SH-SY5Y (cell line): ENCODE results near the gene CLOCK.

ENCODE experiments used
- GATA2 ChIP-seq: IDR thresholded peaks from 2 replicates; pipeline ENCODE4 v1.6.1; 2011; ENCODE audit warnings: mild to moderate bottlenecking, low read depth, low read length
- GATA3 ChIP-seq: IDR thresholded peaks from 2 replicates; pipeline ENCODE4 v1.6.1; 2011; ENCODE audit warnings: low read depth, mild to moderate bottlenecking, low read length, moderate library complexity

CLOCK gene

DNA sequence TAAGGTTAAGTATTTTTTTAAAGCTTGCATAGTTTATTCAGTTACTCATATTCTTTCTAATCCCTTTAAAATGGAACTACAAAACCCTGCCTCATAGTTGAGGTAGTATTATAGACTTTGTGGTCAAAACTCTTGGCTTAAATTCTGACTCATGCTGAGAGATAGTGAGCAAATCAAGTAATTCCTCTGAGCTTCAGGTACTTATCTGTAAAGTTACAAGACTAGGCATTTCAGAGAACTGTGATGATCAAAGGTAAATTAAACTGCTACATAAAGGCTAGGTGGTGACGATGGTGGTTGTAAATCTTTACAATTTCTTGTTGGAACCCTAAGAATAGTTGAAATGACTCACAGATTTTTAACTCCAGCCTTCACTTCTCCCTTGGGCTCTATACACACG lies 3.2 kb upstream of the CLOCK start:
- no peak for TF ChIP-seq GATA3
- no peak for TF ChIP-seq GATA2

DNA sequence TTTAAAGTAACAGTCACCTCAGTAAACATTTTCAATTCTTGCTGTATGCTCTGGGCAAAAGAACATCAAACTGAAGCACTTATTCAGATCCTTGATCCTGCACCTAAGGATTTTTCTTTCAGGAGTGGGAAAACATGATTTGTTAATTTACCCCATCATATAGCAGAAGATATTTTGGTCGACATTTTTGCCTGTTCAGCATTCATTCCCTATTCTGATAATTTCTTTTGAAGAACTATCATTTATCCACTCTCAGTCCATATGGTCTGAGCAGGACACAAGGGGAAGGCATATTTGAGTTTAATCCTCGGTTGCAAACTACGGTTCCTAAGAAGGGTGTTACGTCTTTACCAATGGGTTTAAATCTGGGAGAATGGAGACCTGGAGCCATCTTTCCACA lies 1.2 kb upstream of the CLOCK start:
- TF ChIP-seq GATA2: no peak
- TF ChIP-seq GATA3: no peak

- TF ChIP-seq GATA3 (no peak), GATA2 (no peak)
Measured at GRCh38 chr4:55547466-55547770, 709 bp upstream of the CLOCK start.

GRCh38 chr4:55546506-55546755 lies 278 bp downstream of the CLOCK start:
- TF ChIP-seq GATA2 (no peak), GATA3 (no peak)

GRCh38 chr4:55545641-55546505 lies 836 bp downstream of the CLOCK start:
- TF ChIP-seq GATA3 (no peak), GATA2 (no peak; the same call in 1 of the 2 replicates)

DNA sequence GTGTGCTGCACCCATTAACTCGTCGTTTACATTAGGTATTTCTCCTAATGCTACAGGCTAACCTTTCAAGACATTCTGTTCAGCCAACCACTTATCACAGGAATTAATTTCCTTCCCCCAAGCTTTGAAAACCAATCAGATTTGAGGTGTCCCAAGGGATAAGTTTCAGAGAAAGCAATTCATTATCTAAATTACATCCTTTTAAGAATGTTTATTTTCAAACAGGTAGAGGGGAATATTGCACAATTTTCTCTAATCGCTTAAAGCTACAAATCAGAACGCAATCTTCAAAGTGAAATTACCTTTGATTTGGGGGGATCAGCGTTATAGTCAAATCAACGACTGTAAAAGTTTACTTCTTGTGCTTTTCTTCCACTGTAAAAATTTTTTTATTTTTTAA lies 1.6 kb downstream of the CLOCK start:
- no peak for TF ChIP-seq GATA3
- no peak for TF ChIP-seq GATA2

GRCh38 chr4:55543858-55544257 lies 2.9 kb downstream of the CLOCK start:
- TF ChIP-seq GATA3 (no peak), GATA2 (no peak)

DNA sequence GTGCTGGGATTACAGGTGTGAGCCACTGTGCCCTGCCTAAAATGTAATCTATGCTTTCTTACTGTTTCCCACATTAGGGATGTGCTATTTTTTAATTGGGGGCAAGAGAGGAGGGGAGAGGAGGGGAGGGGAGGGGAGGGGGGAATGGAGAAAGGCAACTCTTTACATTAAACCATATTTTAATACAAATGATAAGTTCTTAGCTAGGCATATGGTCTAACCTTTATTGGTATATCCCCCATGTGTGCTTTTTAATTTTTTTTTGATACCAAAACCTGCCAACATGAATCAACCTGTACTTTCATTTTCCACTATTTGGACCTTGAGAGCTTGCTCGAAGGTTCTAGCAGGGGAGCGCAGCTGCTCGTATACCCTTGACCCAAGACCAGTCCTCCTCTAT lies 6.4 kb downstream of the CLOCK start:
- TF ChIP-seq GATA2 (no peak), GATA3 (no peak)

GRCh38 chr4:55539658-55540057 lies 7.1 kb downstream of the CLOCK start:
- TF ChIP-seq GATA3 (no peak), GATA2 (no peak)

DNA sequence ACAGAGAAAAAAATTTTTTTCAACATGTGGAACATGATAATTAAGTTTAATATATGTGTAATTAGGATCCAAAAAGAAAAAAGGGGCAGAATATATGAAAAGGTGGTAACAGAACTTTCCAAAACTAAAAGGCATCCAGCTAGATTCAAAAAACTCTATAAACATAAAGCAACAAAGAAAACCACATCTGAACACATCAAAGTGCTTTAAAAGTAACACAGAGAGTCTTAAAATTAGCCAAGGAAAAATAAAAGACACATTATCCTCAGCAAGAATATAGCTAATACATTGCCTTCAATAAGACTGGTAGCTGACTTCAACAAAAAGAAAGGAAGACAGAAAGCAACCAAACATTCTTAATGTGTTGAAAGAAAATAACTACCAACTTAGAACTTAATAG lies 8.2 kb downstream of the CLOCK start:
- TF ChIP-seq GATA2: no peak
- TF ChIP-seq GATA3: no peak

DNA sequence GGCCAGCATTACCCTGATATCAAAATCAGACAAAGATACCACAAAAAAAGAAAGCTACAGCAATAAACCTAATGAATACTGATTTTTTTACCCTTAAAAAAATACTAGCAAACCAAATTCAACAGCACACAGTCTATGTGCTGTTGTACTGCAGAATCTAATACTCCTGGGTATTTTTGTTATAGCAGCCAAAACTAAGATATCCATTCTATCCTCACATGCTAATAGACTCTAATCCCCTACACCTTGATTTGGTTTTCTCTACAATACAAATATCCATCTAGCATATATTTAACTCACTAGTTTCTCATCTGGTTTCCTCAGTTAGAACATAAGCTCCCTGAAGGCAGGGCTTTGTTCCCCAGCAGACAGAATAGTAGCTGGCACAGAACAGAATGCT lies 12.4 kb downstream of the CLOCK start:
- no peak for TF ChIP-seq GATA3
- TF ChIP-seq GATA2: no peak

- TF ChIP-seq GATA3 (no peak), GATA2 (no peak)
Measured at GRCh38 chr4:55530691-55531090, 16.0 kb downstream of the CLOCK start.

DNA sequence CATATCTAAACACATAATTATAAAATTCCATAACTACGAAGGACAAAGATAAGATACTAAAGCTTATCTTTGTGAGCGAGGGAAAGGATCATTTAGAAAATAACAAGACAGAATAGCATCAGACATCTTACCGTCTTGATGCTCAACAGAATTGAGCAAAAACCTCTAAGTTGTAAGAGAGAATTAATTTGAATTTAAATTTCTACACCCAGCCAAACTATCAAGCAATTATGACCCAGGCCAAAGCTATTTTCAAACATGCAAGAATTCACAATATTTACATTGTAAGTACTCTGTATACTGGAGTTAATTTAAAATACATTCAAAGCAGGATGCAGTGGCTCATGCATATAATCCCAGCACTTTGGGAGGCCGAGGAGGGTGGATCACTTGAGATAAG lies 16.5 kb downstream of the CLOCK start:
- TF ChIP-seq GATA2 (no peak), GATA3 (no peak)

- no peak for TF ChIP-seq GATA3
- no peak for TF ChIP-seq GATA2
Measured at GRCh38 chr4:55528491-55528890, 18.2 kb downstream of the CLOCK start.

DNA sequence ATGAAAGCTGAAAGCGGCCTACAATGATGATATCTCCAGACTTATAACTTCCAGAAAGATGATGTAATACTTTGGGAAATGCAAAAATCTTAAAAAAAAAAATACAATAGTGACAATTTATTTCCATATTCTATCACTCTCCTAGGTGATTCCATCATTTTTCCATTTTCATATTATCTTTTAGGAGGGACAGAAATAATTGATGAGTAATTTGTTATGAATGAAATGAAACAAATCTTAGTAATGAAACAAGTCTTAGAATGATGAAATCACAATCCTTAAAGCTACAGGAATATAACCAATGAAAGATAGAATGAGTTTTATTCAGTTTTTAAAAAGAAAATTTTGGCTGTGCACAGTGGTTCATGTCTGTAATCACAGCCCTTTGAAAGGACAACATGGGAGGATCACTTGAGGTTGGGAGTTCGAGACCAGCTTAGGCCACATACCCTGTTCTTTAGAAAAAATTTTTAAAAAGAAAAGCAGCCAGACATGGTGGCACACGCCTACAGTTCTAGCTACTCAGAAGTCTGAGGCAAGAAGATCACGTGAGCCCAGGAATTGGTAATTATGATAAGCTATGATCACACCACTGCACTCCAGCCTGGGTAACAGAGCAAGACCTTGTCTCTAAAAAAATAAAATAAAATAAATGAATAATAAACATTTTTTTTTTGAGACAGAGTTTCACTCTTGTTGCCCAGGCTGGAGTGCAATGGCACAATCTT lies 21.7 kb downstream of the CLOCK start:
- TF ChIP-seq GATA3: no peak
- no peak for TF ChIP-seq GATA2

DNA sequence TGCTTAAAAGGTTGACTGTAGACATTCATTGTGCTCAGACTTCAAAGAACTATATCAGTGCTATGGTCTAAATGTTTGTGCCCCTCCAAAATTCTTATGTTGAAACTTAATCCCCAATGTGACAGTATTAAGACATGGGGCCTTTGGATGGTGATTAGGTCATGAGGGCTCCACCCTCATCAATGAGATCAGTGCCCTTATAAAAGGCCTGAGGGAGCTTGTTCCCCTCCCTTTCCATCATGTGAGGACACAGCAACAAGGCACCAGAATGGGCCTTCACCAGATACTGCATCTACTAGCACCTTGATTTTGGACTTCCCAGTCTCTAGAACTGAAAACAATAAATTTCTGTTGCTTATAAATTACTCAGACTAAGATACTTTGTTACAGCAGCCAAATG lies 28.3 kb downstream of the CLOCK start:
- TF ChIP-seq GATA3 (no peak), GATA2 (no peak)

DNA sequence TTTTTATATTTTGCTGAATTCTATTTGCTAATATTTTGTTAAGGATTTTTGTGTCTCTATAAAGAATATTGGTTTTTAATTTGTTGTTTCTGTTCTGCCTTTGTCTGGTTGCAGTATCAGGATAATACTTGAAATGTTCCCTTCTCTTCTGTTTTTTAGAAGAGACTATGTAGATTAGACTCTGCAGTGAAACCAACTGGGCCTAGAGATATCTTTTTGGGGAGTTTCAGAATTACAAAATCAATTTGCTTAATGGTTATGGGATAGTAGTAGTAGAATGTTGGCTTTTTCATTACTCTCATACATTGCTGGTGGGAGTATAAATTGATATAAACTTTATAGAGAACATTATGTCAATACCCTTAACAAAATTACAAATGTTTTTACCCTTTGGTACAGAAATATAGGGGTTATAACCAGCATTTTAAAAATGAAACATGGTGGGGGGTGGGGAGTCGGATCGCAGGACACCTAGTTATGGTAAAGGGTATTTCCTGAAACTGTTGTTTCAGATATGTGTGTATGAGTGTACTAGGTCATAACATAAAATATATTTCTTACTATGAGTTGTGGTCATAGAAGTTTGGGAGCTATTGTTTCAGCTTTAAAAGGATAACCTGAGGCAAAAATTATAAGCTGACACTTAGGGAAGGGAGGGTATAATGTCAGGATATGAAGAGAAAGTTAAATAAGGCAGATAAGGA lies 29.0 kb downstream of the CLOCK start:
- TF ChIP-seq GATA2: no peak
- TF ChIP-seq GATA3: no peak
